Upper lobe of right lung (tissue), 1 donor: ENCODE results near the gene SMIM41. TPM values are rescaled to one million over a fixed set of nuclear protein-coding genes. Genes with fewer than 3 reads are reported as not detected.

Source experiments
- ATAC-seq: fragments of 200-7000 bp; cut with Tn5 transposase; one replicate; pipeline ENCODE4 v1.9.1; 2020; ENCODE audit warnings: mild to moderate bottlenecking, moderate library complexity
- DNase-seq: peaks from one replicate; pipeline ENCODE4 v3.0.0-alpha.2; 2020
- H3K27ac ChIP-seq: fragments of 200-600 bp; one replicate; pipeline ENCODE4 v1.8.0; 2022
- H3K27me3 ChIP-seq: fragments of 200-600 bp; one replicate; pipeline ENCODE4 v1.8.0; 2022; ENCODE audit warnings: mild to moderate bottlenecking
- H3K36me3 ChIP-seq: fragments of 200-600 bp; one replicate; pipeline ENCODE4 v1.8.0; 2022
- H3K4me1 ChIP-seq: fragments of 200-600 bp; one replicate; pipeline ENCODE4 v1.8.0; 2022
- H3K4me3 ChIP-seq: fragments of 200-600 bp; one replicate; pipeline ENCODE4 v1.8.0; 2022; ENCODE audit warnings: mild to moderate bottlenecking
- H3K9me3 ChIP-seq: fragments of 200-600 bp; one replicate; pipeline ENCODE4 v1.8.0; 2022
- CTCF ChIP-seq: fragments of 200-600 bp; IDR thresholded peaks from one replicate; pipeline ENCODE4 v1.8.0; 2022; ENCODE audit warnings: antibody characterized with exemption
- intact Hi-C: fragments of 100-400 bp; cut with DNase I; formaldehyde crosslinking; loops from one replicate; pipeline ENCODE4 v1.11.0; 2022
- total RNA-seq: library from RNA; stranded (reverse); fragmentation: NEBNext Ultra II Directional; extraction: Animal tissue kit (Norgen Biotek cat#: 25700); gene quantifications from one replicate; pipeline ENCODE4 v1.2.1, GENCODE V29; 2021
- donor health status: DM: no; HTN: yes; CAD: no; lungs with severe emphysema.

Gene SMIM41
- total RNA-seq, 1 donor from 2014 or later, result 6.1 TPM

- no peak for TF ChIP-seq CTCF
- intact Hi-C loops, result no loop called here
- H3K4me1 ChIP-seq, result peaks cover 56% of the 10 kb centered on the region
Observed at GRCh38 chr12:52046859-52047258, 32.6 kb upstream of the SMIM41 start.

GRCh38 chr12:52049286-52049685 lies 30.2 kb upstream of the SMIM41 start:
- no peak overlapping the region for H3K27ac ChIP-seq
- intact Hi-C loops, result no loop called here
- ATAC-seq (no peak), DNase-seq (no peak)
- peaks cover 42% of the 10 kb centered on the region for H3K4me1 ChIP-seq
- no peaks in the 10 kb centered on the region for H3K27me3 ChIP-seq
- H3K4me3 ChIP-seq, result no peak overlapping the region
- no peaks in the 10 kb centered on the region for H3K36me3 ChIP-seq
- TF ChIP-seq CTCF, result no peak
- H3K9me3 ChIP-seq, result no peaks in the 10 kb centered on the region

More at GRCh38 chr12:52046859-52047258, 32.6 kb upstream of the SMIM41 start:
- ATAC-seq, result no peak
- H3K36me3 ChIP-seq, result no peaks in the 10 kb centered on the region
- no peaks in the 10 kb centered on the region for H3K9me3 ChIP-seq
- no peak for DNase-seq
- no peak overlapping the region for H3K4me3 ChIP-seq
- H3K27me3 ChIP-seq, result no peaks in the 10 kb centered on the region
- no peak overlapping the region for H3K27ac ChIP-seq

GRCh38 chr12:52049688-52050087 lies 29.8 kb upstream of the SMIM41 start:
- no peak overlapping the region for H3K4me3 ChIP-seq
- no peaks in the 10 kb centered on the region for H3K27me3 ChIP-seq
- no peak overlapping the region for H3K27ac ChIP-seq
- ATAC-seq (no peak), DNase-seq (no peak)
- no peak for TF ChIP-seq CTCF
- peaks cover 3% of the 10 kb centered on the region for H3K36me3 ChIP-seq
- intact Hi-C loops, result no loop called here
- H3K9me3 ChIP-seq, result no peaks in the 10 kb centered on the region
- H3K4me1 ChIP-seq, result peaks cover 38% of the 10 kb centered on the region

- TF ChIP-seq CTCF, result no peak
- Histone ChIP-seq H3K36me3 (peaks cover 8% of the 10 kb centered on the region), H3K4me3 (peak overlapping the region; percentile 63), H3K4me1 (peaks cover 32% of the 10 kb centered on the region), H3K27me3 (no peaks in the 10 kb centered on the region), H3K9me3 (no peaks in the 10 kb centered on the region), H3K27ac (peak overlapping the region; percentile 92)
- no peak for ATAC-seq
- peak; percentile 67 for DNase-seq
- intact Hi-C loops, result no loop called here
Observed at GRCh38 chr12:52050116-52050757, 29.3 kb upstream of the SMIM41 start.

- ATAC-seq (peak; percentile 93), DNase-seq (peak; percentile 98)
- peaks cover 25% of the 10 kb centered on the region for H3K4me1 ChIP-seq
- no peaks in the 10 kb centered on the region for H3K27me3 ChIP-seq
- H3K36me3 ChIP-seq, result peaks cover 12% of the 10 kb centered on the region
- intact Hi-C loops, result no loop called here
- TF ChIP-seq CTCF, result no peak
- H3K4me3 ChIP-seq, result peak within 1 kb of the TSS; percentile 63
- H3K9me3 ChIP-seq, result no peaks in the 10 kb centered on the region
- peak within 1 kb of the TSS; percentile 92 for H3K27ac ChIP-seq
Observed at GRCh38 chr12:52050758-52051541, 28.6 kb upstream of the SMIM41 start, which contains the start of gene NR4A1. TSS of gene NR4A1 (plus strand) at chr12:52051442. CDS start at chr12:52054329, 2,887 bp downstream.
